Activated CD4-positive, alpha-beta T cell treated with anti-CD3 and anti-CD28 coated beads for 24 hours (primary cell): ENCODE data around the gene PLCXD3.

Source experiments
- DNase-seq, 2 donors: peaks; one replicate each; pipeline ENCODE4 v3.0.0-alpha.2; 2020; ENCODE audit warnings: low read depth in 2 of 2

The PLCXD3 gene

DNA sequence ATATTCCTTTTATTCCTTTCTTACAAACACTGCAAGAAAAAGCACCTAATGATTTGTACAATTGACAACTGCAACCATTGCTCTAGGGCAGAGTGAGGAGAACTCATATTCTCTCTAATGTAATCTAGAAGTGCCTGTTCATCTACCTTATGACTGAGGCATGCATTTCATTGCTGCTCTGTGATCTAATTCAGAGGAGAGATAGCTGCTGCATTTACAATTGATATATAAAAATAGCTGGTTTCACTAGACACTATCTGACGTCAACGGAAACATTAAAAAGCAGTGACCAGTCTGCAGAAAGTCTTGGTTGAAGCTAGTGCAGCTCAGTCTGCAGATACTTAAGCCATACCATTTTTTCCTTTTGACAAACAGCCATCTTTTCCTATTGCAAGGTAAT lies 224.2 kb downstream of the PLCXD3 start:
- DNase-seq = no peak

DNA sequence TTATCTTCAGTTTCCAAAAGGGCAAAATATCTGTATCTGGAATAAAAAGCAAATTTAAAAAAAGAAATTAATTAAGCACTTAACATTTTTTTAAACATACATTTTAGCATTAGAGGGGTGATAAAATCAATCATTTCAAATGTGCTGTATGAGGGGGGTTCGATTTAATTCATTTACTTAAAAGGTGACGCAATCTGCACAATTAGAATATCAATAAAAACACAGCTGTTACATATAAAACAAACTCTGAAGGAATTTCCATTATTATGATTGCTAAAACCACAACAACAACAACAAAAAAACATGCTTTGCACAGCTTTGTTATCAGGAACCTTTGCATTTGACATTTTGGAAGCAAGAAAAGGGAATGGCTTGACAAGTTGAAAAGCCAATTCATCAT lies 225.5 kb downstream of the PLCXD3 start:
- no peak for DNase-seq

DNA sequence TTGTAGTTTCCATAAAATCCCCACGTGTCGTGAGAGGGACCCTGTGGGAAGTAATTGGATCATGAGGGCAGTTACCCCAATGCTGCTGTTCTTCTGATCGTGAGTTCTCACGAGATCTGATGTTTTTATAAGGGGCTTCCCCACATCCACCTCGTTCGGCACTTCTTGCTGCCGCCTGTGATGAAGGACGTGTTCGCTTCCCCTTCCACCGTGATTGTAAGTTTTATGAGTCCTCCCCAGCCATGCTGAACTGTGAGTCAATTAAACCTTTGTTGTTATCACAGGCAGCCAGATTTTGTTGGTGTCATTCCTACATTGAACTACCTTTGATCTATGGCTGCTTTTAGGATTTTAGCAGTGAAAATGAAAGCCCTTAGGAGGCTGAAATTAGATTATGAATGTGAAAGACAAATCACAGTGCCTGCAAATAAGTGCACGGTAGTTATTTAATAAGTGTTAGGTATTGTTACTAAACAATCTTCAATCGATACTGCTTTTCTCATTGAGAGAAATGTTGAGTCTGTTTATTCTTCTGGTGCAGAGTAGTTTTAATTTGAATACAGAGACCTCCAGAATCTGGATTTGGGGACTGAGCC lies 229.1 kb downstream of the PLCXD3 start:
- DNase-seq = no peak

DNA sequence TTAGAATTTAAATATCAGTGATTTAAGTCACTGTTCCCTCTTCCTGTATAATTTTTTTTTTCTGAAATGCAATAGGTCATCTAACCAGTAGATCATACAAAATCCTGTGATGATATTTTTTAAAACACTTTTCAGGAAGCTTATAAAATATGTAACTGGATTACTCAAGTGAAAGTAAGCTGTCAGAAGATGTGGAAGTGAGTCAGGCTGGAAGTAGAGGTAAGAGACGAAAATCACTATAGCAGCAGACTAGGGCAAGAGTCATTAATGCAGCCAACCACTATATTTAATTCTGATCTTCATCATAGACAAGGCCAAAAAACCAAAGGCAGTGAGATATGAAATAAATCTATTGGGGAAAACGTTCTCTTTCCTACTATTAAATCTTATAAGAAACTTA lies 231.4 kb downstream of the PLCXD3 start:
- no peak for DNase-seq

DNA sequence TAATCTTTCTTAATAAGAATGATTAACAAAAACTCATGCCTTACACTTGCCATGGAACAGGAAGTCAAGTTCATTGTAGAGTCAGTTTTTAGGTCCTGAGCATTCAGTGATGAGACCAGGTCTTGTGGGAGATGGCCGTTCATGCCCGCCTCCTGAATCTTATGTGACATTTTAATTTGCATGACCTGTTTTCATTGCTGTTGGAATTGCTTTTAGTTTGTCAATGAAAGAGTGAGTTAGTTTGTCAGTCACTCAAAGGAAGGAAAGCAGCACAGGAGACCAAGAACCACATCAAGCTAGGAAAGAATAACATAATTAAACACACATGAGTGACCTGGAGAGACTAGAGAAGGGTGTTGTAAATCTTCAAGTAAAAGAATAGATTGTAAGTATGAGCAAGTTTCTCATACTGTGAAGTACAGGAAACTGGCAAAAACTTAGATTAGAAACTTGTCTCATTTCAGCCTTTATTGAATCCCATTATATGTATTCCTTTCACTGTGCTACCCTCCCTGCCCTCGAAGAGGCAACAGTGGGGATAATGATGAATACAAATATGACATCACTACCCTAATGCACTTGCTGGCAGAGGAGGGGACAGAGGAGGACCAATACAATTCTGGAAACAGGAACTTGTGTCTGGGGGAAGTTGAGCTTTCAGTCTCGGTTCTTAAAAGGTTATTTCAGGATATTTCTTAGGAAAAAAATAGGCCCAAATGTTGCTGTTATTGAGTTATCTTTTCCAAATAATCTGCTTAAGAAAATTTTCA lies 232.7 kb downstream of the PLCXD3 start:
- no peak for DNase-seq

DNA sequence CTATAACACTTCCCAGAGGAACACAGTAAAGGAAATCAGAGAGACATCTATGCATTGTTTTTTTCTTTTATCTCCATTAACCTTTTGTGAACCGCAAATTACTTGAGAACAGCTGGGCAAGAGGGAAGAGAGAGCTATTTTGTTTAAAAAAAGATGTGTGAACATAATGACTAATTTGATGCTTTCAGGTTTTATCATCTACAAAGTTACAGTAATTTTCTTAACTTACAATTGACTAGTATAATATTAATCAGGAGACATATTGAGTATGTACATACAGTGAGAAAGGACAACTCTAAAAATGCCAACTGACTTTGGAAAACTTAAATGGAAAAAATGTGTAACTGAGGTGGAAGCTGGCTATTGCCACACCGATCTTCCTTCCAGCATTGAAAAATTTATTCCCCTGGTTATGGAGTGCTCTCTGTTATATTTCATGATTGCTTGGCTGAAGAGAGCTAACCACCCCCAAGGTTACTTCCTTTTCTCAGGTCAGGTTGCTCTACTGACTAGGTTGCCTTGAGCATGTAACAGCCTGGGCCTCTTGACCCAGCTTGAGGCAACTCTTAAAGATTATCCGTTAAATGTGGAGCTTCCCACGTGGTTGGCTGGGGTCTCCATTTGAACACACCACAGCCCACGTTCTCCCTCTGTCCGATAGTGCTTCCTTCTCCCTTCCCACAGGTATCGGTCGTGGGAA lies 234.4 kb downstream of the PLCXD3 start:
- DNase-seq = no peak

DNA sequence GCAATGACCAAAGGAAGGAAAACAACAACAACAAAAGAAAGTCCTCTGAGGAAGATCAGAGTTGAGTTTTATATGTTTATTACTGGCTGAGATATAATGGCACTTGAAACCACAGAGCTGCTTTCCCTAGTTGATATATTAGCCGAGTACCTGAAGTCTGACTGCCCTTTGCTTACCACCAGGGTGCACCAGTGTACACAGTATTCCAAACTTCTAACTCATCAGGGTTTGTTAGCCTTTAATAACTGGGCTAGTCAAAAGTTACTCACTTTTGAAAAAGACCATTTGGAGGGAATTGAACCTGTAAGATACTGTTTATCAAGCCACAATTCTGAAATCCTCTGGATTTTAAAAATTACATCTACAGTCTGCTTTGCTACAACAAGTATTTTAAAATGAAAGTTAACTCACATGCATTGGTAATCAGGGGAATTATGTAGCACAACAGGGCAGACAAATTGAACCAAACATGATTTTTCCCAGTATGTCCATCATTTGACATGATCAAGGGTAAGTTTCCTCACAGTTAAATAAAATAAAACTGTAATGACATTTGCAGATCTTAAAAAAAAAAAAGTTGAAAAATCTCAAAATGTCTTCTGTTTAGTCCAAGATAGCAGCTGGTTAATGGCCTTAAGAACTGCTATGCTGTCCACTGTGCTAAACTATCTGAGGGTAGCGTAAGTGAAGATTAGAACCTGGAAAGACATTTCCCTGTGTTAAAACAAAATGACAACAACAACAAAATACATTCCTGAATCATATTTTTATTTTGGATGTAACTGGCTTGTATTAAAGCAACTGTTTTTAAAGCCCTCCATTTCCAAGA lies 239.8 kb downstream of the PLCXD3 start:
- no peak for DNase-seq

DNA sequence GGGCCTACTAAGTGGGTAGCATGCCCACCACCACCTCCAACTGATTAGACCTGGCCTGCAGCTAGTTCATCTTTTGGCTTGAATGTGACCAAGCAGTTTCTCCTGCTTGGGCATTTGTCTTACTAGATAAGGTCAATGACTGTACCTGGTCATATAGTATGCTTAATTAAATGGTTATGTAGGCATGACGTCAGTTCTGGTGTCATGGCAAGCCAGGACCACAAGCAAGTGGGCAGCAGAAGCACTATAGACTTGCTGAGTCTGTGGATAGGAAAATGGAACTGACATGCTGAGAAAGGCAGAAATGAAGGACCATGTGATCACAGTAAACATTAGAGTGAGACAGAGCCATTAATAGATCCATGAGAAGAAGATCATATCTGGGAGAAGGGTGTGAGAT lies 241.5 kb downstream of the PLCXD3 start:
- DNase-seq = no peak

DNA sequence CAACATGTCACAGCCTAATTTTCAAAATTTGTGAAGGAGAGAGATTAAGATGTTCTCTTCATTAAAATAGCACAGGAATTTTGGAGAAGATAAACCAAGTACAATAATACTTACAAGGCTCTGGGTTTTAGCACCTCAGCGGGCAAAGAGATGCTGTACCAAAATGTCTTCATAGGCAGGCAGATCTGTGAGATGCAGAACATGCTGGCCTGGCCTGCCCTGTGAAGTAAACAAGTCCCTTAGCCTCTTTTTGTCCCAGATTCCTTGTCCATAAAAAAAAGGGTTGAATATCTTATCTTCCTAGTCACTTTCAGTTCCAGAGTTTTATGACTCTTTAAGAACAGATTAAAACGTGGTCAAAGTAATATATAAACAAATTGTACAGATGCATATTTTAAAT lies 244.0 kb downstream of the PLCXD3 start:
- no peak for DNase-seq

DNA sequence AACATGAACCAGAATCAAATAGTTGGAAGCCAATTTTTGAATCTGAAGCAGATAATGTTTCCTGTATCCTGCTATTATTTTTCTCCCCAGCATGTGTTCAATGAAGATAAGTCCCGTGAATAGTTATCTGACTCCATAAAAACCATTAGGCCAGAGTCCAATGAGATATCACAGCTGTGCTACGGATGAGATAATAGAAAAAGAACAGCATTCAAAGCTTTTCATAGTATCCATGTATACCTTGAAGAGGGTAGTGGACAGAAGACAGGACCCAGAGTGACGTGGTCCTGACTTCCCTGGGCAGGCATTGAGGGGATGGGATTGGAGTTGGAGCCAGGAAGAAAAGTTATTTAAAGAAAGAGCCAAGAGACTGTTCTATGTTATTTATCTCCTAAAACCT lies 246.4 kb downstream of the PLCXD3 start:
- no peak for DNase-seq

DNA sequence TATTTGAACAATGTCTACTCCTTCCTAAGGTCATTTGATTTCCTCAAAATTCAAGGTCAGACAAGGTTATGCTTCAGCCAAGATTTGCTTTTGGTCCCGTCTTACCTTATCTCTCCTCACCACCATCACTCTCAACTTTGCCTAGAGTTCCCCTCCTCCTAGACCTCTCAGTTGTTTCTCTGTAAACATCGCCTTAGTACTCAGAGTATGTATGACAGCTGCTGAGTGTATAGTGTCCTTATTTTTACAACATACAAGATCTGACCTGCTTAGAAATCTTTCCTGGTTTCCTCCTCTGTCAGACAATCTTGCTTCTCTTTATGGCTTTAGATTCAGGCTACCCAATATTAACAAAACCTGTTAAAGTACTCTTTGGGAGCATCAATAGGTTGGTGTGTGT lies 247.1 kb downstream of the PLCXD3 start:
- DNase-seq = no peak
